Activated naive CD4-positive, alpha-beta T cell treated with anti-CD3 and anti-CD28 coated beads, Interleukin-2, amount 10 ng/mL, durations not matched to agents 7 days and 5 days (primary cell): ENCODE data around the gene ZNF516.

Experiments
- CTCF ChIA-PET: fragments of 350-600 bp; sonication (Branson Sonifier 250); formaldehyde crosslinking; loops from one replicate; lab custom pipeline; 2021; ENCODE audit warnings: antibody characterized with exemption; lab: Charles Lee
- DNase-seq: peaks from one replicate; pipeline ENCODE4 v3.0.0-alpha.2; 2020
- H3K27ac Mint-ChIP-seq: one replicate; pipeline ENCODE4 v1.8.0; 2021; ENCODE audit warnings: mild to moderate bottlenecking, moderate library complexity, mixed read lengths
- H3K27me3 Mint-ChIP-seq: one replicate; pipeline ENCODE4 v1.8.0; 2021; ENCODE audit warnings: mild to moderate bottlenecking, mixed read lengths
- H3K36me3 Mint-ChIP-seq: one replicate; pipeline ENCODE4 v1.8.0; 2021; ENCODE audit warnings: mixed read lengths
- H3K4me1 Mint-ChIP-seq: one replicate; pipeline ENCODE4 v1.8.0; 2021; ENCODE audit warnings: mixed read lengths
- H3K4me3 Mint-ChIP-seq: one replicate; pipeline ENCODE4 v1.8.0; 2021; ENCODE audit warnings: mild to moderate bottlenecking, moderate library complexity, mixed read lengths
- H3K9me3 Mint-ChIP-seq: one replicate; pipeline ENCODE4 v1.8.0; 2021; ENCODE audit warnings: mixed read lengths

Gene ZNF516

GRCh38 chr18:76367168-76368125 lies 127.6 kb downstream of the ZNF516 start:
- CTCF ChIA-PET, result no interaction called here
- peaks cover 11% of the 10 kb centered on the region for H3K27me3 Mint-ChIP-seq
- H3K9me3 Mint-ChIP-seq, result no peaks in the 10 kb centered on the region
- peak overlapping the region; percentile 79 for H3K27ac Mint-ChIP-seq
- peaks cover 5% of the 10 kb centered on the region for H3K36me3 Mint-ChIP-seq
- peaks cover 16% of the 10 kb centered on the region for H3K4me1 Mint-ChIP-seq
- no peak for DNase-seq
- H3K4me3 Mint-ChIP-seq, result no peak overlapping the region

GRCh38 chr18:76365561-76365960 lies 129.5 kb downstream of the ZNF516 start:
- H3K36me3 Mint-ChIP-seq, result peaks cover 3% of the 10 kb centered on the region

GRCh38 chr18:76364282-76365259 lies 130.5 kb downstream of the ZNF516 start:
- CTCF ChIA-PET, result no interaction called here
- DNase-seq, result no peak
- H3K9me3 Mint-ChIP-seq, result no peaks in the 10 kb centered on the region

More at GRCh38 chr18:76365561-76365960, 129.5 kb downstream of the ZNF516 start:
- Mint-ChIP-seq H3K4me3 (no peak overlapping the region), H3K27ac (no peak overlapping the region), H3K27me3 (peaks cover 7% of the 10 kb centered on the region), H3K4me1 (peaks cover 14% of the 10 kb centered on the region), H3K9me3 (no peaks in the 10 kb centered on the region)
- DNase-seq, result no peak
- CTCF ChIA-PET, result no interaction called here

GRCh38 chr18:76363436-76364120 lies 131.5 kb downstream of the ZNF516 start:
- no peak for DNase-seq
- no peaks in the 10 kb centered on the region for H3K36me3 Mint-ChIP-seq
- H3K9me3 Mint-ChIP-seq, result no peaks in the 10 kb centered on the region
- CTCF ChIA-PET, result interaction anchor here (0.7 kb wide), 1 partner anchor 16 kb away, joined by 3 read pairs; no protein-coding TSS in a partner anchor
- peaks cover 14% of the 10 kb centered on the region for H3K4me1 Mint-ChIP-seq
- H3K27ac Mint-ChIP-seq, result no peak overlapping the region
- no peak overlapping the region for H3K4me3 Mint-ChIP-seq
- peaks cover 9% of the 10 kb centered on the region for H3K27me3 Mint-ChIP-seq

More at GRCh38 chr18:76364282-76365259, 130.5 kb downstream of the ZNF516 start:
- peaks cover 14% of the 10 kb centered on the region for H3K4me1 Mint-ChIP-seq
- peaks cover 1% of the 10 kb centered on the region for H3K36me3 Mint-ChIP-seq
- H3K4me3 Mint-ChIP-seq, result no peak overlapping the region
- H3K27ac Mint-ChIP-seq, result no peak overlapping the region
- peaks cover 7% of the 10 kb centered on the region for H3K27me3 Mint-ChIP-seq

GRCh38 chr18:76362676-76363075 lies 132.4 kb downstream of the ZNF516 start:
- CTCF ChIA-PET, result no interaction called here
- H3K36me3 Mint-ChIP-seq, result no peaks in the 10 kb centered on the region
- H3K4me3 Mint-ChIP-seq, result no peak overlapping the region

GRCh38 chr18:76361219-76361618 lies 133.8 kb downstream of the ZNF516 start:
- Mint-ChIP-seq H3K4me3 (no peak overlapping the region), H3K9me3 (no peaks in the 10 kb centered on the region), H3K27ac (no peak overlapping the region), H3K36me3 (no peaks in the 10 kb centered on the region), H3K4me1 (peaks cover 14% of the 10 kb centered on the region), H3K27me3 (peaks cover 5% of the 10 kb centered on the region)
- DNase-seq, result no peak
- CTCF ChIA-PET, result interaction anchor here (0.5 kb wide), 1 partner anchor 118 kb away, joined by 3 read pairs; no protein-coding TSS in a partner anchor

More at GRCh38 chr18:76362676-76363075, 132.4 kb downstream of the ZNF516 start:
- DNase-seq, result no peak
- H3K27me3 Mint-ChIP-seq, result peaks cover 12% of the 10 kb centered on the region
- no peaks in the 10 kb centered on the region for H3K9me3 Mint-ChIP-seq
- H3K4me1 Mint-ChIP-seq, result peaks cover 14% of the 10 kb centered on the region
- no peak overlapping the region for H3K27ac Mint-ChIP-seq

GRCh38 chr18:76359909-76360308 lies 135.1 kb downstream of the ZNF516 start:
- H3K4me3 Mint-ChIP-seq, result no peak overlapping the region
- no peaks in the 10 kb centered on the region for H3K9me3 Mint-ChIP-seq
- no peaks in the 10 kb centered on the region for H3K36me3 Mint-ChIP-seq
- DNase-seq, result no peak
- peaks cover 12% of the 10 kb centered on the region for H3K4me1 Mint-ChIP-seq
- peaks cover 5% of the 10 kb centered on the region for H3K27me3 Mint-ChIP-seq
- H3K27ac Mint-ChIP-seq, result no peak overlapping the region
- CTCF ChIA-PET, result interaction anchor here (0.5 kb wide), 1 partner anchor 39 kb away, joined by 3 read pairs; no protein-coding TSS in a partner anchor

GRCh38 chr18:76358774-76359173 lies 136.3 kb downstream of the ZNF516 start:
- Mint-ChIP-seq H3K27me3 (peaks cover 5% of the 10 kb centered on the region), H3K4me1 (peaks cover under 1% of the 10 kb centered on the region), H3K9me3 (peaks cover under 1% of the 10 kb centered on the region), H3K36me3 (no peaks in the 10 kb centered on the region), H3K27ac (no peak overlapping the region), H3K4me3 (no peak overlapping the region)
- CTCF ChIA-PET, result interaction anchor here (1.3 kb wide), 1 partner anchor 9 kb away, joined by 3 read pairs; no protein-coding TSS in a partner anchor
- no peak for DNase-seq

GRCh38 chr18:76357585-76358260 lies 137.3 kb downstream of the ZNF516 start:
- no peak for DNase-seq
- peaks cover 9% of the 10 kb centered on the region for H3K27me3 Mint-ChIP-seq
- H3K9me3 Mint-ChIP-seq, result peaks cover 4% of the 10 kb centered on the region
- H3K4me3 Mint-ChIP-seq, result no peak overlapping the region
- no peaks in the 10 kb centered on the region for H3K4me1 Mint-ChIP-seq
- CTCF ChIA-PET, result interaction anchor here (1.3 kb wide), 1 partner anchor 8 kb away, joined by 3 read pairs; no protein-coding TSS in a partner anchor
- H3K36me3 Mint-ChIP-seq, result no peaks in the 10 kb centered on the region
- no peak overlapping the region for H3K27ac Mint-ChIP-seq

- Mint-ChIP-seq H3K27ac (no peak overlapping the region), H3K36me3 (no peaks in the 10 kb centered on the region), H3K9me3 (peaks cover 4% of the 10 kb centered on the region), H3K4me1 (no peaks in the 10 kb centered on the region), H3K4me3 (no peak overlapping the region), H3K27me3 (peaks cover 12% of the 10 kb centered on the region)
- no peak for DNase-seq
- CTCF ChIA-PET, result interaction anchor here (1.2 kb wide), 1 partner anchor 11 kb away, joined by 3 read pairs; no protein-coding TSS in a partner anchor
Observed at GRCh38 chr18:76357174-76357573, 137.9 kb downstream of the ZNF516 start.

- Mint-ChIP-seq H3K4me3 (no peak overlapping the region), H3K27me3 (peaks cover 12% of the 10 kb centered on the region), H3K4me1 (no peaks in the 10 kb centered on the region), H3K27ac (no peak overlapping the region), H3K9me3 (peaks cover 4% of the 10 kb centered on the region), H3K36me3 (no peaks in the 10 kb centered on the region)
- CTCF ChIA-PET, result interaction anchor here (1.2 kb wide), 1 partner anchor 10 kb away, joined by 3 read pairs; no protein-coding TSS in a partner anchor
- no peak for DNase-seq
Observed at GRCh38 chr18:76356666-76357065, 138.4 kb downstream of the ZNF516 start.

- Mint-ChIP-seq H3K4me3 (no peak overlapping the region), H3K36me3 (no peaks in the 10 kb centered on the region), H3K27ac (no peak overlapping the region), H3K4me1 (peaks cover 1% of the 10 kb centered on the region), H3K9me3 (peaks cover 4% of the 10 kb centered on the region), H3K27me3 (peaks cover 14% of the 10 kb centered on the region)
- DNase-seq, result no peak
- CTCF ChIA-PET, result no interaction called here
Observed at GRCh38 chr18:76354348-76354747, 140.7 kb downstream of the ZNF516 start.

GRCh38 chr18:76353500-76353899 lies 141.5 kb downstream of the ZNF516 start:
- Mint-ChIP-seq H3K36me3 (no peaks in the 10 kb centered on the region), H3K27ac (no peak overlapping the region), H3K27me3 (peaks cover 16% of the 10 kb centered on the region), H3K4me3 (no peak overlapping the region), H3K4me1 (peaks cover 5% of the 10 kb centered on the region), H3K9me3 (peaks cover 4% of the 10 kb centered on the region)
- CTCF ChIA-PET, result no interaction called here
- no peak for DNase-seq
